Uterus (tissue), 4 donors: ENCODE measurements around the gene LRGUK. TPM values are rescaled to one million over a fixed set of nuclear protein-coding genes. Genes with fewer than 3 reads are reported as not detected.

Experiments used
- DNase-seq, 2 donors: peaks; one replicate each; pipeline ENCODE4 v3.0.0-alpha.2; 2019 to 2020
- H3K27ac ChIP-seq, 2 donors: fragments of 200-600 bp; sonication (generic); 1 replicate in 1 of 2; 2 replicates in 1 of 2; pipeline ENCODE4 v1.5.1; 2016 to 2018
- H3K27me3 ChIP-seq, 2 donors: fragments of 200-600 bp; sonication (generic); one replicate each; pipeline ENCODE4 v1.5.1; 2018 to 2019; ENCODE audit warnings: control low read depth in 1 of 2
- H3K36me3 ChIP-seq, 2 donors: fragments of 200-600 bp; sonication (generic); one replicate each; pipeline ENCODE4 v1.5.1; 2019; ENCODE audit warnings: control low read depth in 1 of 2
- H3K4me1 ChIP-seq, 2 donors: fragments of 200-600 bp; sonication (generic); one replicate each; pipeline ENCODE4 v1.5.1; 2018 to 2019; ENCODE audit warnings: control low read depth in 1 of 2
- H3K4me3 ChIP-seq, 2 donors: fragments of 200-600 bp; sonication (generic); 1 replicate in 1 of 2; 2 replicates in 1 of 2; pipeline ENCODE4 v1.5.1; 2018 to 2019; ENCODE audit warnings: mild to moderate bottlenecking in 1 of 2
- H3K9me3 ChIP-seq, 2 donors: fragments of 200-600 bp; sonication (generic); one replicate each; pipeline ENCODE4 v1.5.1; 2019; ENCODE audit warnings: control low read depth in 1 of 2
- CTCF ChIP-seq, 4 experiments: fragments of 200-600 bp in 2 of 4; fragments of 450-650 bp in 2 of 4; sonication (generic) in 2 of 4; IDR thresholded peaks; one replicate each; pipeline ENCODE4 v1.5.1; 2016 to 2019; ENCODE audit warnings: antibody characterized with exemption in 4 of 4, mild to moderate bottlenecking in 2 of 4, moderate library complexity in 1 of 4
- POLR2A ChIP-seq, 2 donors: fragments of 450-650 bp; IDR thresholded peaks; one replicate each; pipeline ENCODE4 v1.6.1; 2016; ENCODE audit warnings: antibody characterized with exemption in 2 of 2, mild to moderate bottlenecking in 1 of 2, moderate library complexity in 1 of 2
- intact Hi-C: fragments of 100-400 bp; cut with DNase I; formaldehyde crosslinking; loops from one replicate; pipeline ENCODE4 v1.15.1; 2023; ENCODE audit warnings: low total_unique reads
- total RNA-seq, 4 donors: library from RNA; depleted of rRNA in 3 of 4; stranded (reverse); fragments of >200 nt in 3 of 4; gene quantifications; one replicate each; pipeline versions ENCODE4 v1.1.0 to v1.2.4, GENCODE V29; 2014 to 2023
- donor health status: DM: yes; HTN: yes; CAD: no.

Gene LRGUK
- total RNA-seq, 4 donors from 2014 or later: 0.91 to 3.8 (median 1.3) TPM; not detected in 1

- H3K27ac ChIP-seq: no peak overlapping the region
- H3K27me3 ChIP-seq: no peaks in the 10 kb centered on the region
- intact Hi-C loops: no loop called here
- H3K4me1 ChIP-seq: no peaks in the 10 kb centered on the region
- TF ChIP-seq POLR2A (IDR thresholded peaks at IDR 0.05) (no peak), CTCF (IDR thresholded peaks at IDR 0.05) (no peak)
- DNase-seq: no peak
- H3K9me3 ChIP-seq: no peaks in the 10 kb centered on the region
- no peaks in the 10 kb centered on the region for H3K36me3 ChIP-seq
- H3K4me3 ChIP-seq: no peak overlapping the region
Measured at GRCh38 chr7:134098072-134098471, 29.1 kb upstream of the LRGUK start.

DNA sequence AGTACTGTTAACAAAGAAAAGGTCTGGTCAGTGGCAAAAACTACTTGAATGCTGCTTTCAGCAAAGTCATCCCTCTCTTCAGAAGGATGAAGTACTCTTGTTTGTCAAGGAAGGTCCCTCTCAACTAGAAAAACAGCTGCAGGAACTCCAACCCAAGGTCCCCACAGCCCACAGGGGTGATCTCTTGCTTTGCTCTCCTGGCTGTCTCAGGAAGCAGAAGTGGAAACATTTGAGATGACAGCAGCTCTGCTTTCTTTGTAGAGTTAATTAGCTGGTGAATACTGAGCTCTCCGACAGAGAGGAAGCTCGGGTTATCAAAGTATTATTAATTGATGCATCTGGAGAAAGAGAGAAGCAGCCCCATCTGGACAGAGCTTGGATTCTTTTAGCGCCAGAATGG is 25.4 kb upstream of the LRGUK start:
- Histone ChIP-seq H3K9me3 (no peaks in the 10 kb centered on the region), H3K27ac (no peak overlapping the region), H3K27me3 (no peaks in the 10 kb centered on the region), H3K36me3 (no peaks in the 10 kb centered on the region), H3K4me3 (no peak overlapping the region), H3K4me1 (no peaks in the 10 kb centered on the region)
- DNase-seq: no peak
- TF ChIP-seq POLR2A (IDR thresholded peaks at IDR 0.05) (no peak), CTCF (IDR thresholded peaks at IDR 0.05) (no peak)
- intact Hi-C loops: no loop called here

- TF ChIP-seq CTCF (IDR thresholded peaks at IDR 0.05): no peak
- no peak for TF ChIP-seq POLR2A (IDR thresholded peaks at IDR 0.05)
- Histone ChIP-seq H3K9me3 (no peaks in the 10 kb centered on the region), H3K27me3 (no peaks in the 10 kb centered on the region), H3K36me3 (no peaks in the 10 kb centered on the region), H3K4me1 (no peaks in the 10 kb centered on the region), H3K4me3 (no peak overlapping the region), H3K27ac (no peak overlapping the region)
- no peak for DNase-seq
- intact Hi-C loops: no loop called here
Measured at GRCh38 chr7:134104166-134104565, 23.0 kb upstream of the LRGUK start.

GRCh38 chr7:134105841-134106240 is 21.3 kb upstream of the LRGUK start:
- Histone ChIP-seq H3K4me1 (no peaks in the 10 kb centered on the region), H3K9me3 (no peaks in the 10 kb centered on the region), H3K4me3 (no peak overlapping the region), H3K36me3 (no peaks in the 10 kb centered on the region), H3K27ac (no peak overlapping the region), H3K27me3 (no peaks in the 10 kb centered on the region)
- DNase-seq: no peak
- no peak for TF ChIP-seq CTCF (IDR thresholded peaks at IDR 0.05)
- TF ChIP-seq POLR2A (IDR thresholded peaks at IDR 0.05): no peak
- intact Hi-C loops: no loop called here

DNA sequence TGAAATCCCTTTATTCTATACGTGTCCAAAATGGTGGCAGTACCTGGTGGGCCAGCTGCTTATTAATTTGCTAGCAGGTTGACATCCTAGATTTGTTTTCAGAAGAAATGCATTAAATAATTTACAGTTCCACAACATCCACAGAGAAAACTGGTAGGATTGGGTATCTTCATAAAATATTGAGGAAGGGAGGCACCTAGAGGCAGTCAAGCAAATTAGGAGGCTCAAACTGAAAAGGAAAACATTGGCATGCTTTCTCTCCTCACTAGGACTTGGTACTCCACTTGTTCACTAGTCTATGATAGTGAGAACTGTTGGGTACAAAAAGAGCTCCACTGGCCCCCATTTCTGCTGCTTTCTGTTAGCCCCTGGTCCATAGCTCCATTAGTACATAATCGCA is 18.3 kb upstream of the LRGUK start:
- Histone ChIP-seq H3K36me3 (no peaks in the 10 kb centered on the region), H3K4me1 (no peaks in the 10 kb centered on the region), H3K9me3 (no peaks in the 10 kb centered on the region), H3K27ac (no peak overlapping the region), H3K27me3 (no peaks in the 10 kb centered on the region), H3K4me3 (no peak overlapping the region)
- intact Hi-C loops: no loop called here
- no peak for DNase-seq
- TF ChIP-seq POLR2A (IDR thresholded peaks at IDR 0.05) (no peak), CTCF (IDR thresholded peaks at IDR 0.05) (no peak)
